Activated CD4-positive, alpha-beta T cell treated with anti-CD3 and anti-CD28 coated beads, Interleukin-2, Interleukin-6, amounts not matched to agents 100 ng/mL and 50 ng/mL, durations not matched to agents 16 hours and 8 hours (primary cell): ENCODE measurements around the gene DPP7.
A peak's percentile ranks its signal among the peaks of the same experiment; 100 is the strongest.
"Not testable (repeated sequence)": the region's sequence is repeated elsewhere in the genome, so short reads cannot be mapped to it uniquely, and the experiment has no call there.

Source experiments
- DNase-seq: peaks from one replicate; pipeline ENCODE4 v3.0.0-alpha.2; 2020

DPP7 gene

GRCh38 chr9:137147091-137147792, 32.7 kb upstream of the DPP7 start:
- DNase-seq, result no peak

GRCh38 chr9:137146527-137146918, 32.0 kb upstream of the DPP7 start:
- DNase-seq, result no peak

- DNase-seq, result no peak
Measured at GRCh38 chr9:137145731-137146526, 31.4 kb upstream of the DPP7 start.

DNA sequence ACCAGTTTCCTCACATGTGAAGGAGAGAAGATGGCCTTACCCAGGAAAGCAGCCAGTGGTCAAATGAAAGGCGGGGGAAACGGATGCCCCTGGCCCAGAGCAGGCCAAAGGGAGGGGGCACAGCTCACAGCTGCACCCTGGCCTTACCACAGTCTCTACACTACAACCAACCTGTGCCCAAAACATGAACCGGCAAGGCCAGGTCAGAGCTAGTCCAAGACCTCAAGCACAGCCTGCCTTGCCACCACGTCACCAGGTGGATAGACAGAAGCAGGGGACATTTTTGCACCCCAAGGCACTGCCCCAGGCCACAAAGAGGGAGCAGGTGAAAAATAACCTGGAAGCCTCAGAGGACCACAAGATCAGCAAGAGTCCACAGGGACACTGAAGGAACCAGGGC, 28.9 kb upstream of the DPP7 start:
- DNase-seq, result no peak

DNA sequence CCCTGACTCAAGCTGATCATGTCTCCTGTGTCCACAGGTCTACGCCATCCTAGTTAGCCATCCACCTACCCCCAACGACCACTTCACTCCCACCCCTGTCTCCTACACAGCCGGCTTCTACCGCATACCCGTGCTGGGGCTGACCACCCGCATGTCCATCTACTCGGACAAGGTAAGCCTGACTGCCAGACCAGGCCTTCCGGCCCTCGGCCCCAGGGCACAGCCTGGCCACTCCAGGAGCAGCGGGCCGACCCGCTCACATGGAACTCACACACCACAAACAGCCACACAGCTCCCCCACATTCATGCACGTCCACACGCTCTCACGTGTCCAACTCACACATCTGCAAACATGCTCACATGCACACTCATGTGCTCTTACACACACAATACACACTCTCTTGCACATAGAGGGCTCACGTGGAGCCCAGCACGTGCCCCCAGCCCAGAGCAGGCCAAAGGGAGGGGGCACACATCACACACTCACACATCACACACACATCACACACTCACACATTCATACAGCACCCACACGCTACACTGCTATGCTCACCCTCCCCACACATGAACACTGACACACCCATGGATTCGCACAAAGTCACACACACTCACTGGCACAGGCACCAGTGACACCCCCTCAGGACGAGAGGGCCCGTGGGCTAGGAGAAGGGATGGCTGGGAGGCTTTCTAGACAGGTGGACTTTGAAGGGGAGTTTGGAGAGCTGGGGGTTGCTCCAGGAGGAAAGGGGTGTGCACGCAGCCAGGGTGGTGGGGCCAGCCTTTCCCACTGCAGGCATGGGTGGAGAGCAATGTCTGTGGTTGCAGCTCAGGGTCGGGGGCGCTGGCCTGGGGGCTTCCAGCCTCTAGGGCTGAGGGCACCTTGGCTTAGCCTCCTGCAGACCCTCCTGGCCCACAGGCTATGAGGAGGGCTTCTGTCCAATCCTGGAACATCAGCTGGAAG, 27.7 kb upstream of the DPP7 start:
- DNase-seq, result no peak

GRCh38 chr9:137141050-137141810, 26.7 kb upstream of the DPP7 start:
- no peak for DNase-seq

- DNase-seq, result no peak
Measured at GRCh38 chr9:137140151-137141012, 25.8 kb upstream of the DPP7 start.

- no peak for DNase-seq
Measured at GRCh38 chr9:137139468-137140150, 25.1 kb upstream of the DPP7 start.

DNA sequence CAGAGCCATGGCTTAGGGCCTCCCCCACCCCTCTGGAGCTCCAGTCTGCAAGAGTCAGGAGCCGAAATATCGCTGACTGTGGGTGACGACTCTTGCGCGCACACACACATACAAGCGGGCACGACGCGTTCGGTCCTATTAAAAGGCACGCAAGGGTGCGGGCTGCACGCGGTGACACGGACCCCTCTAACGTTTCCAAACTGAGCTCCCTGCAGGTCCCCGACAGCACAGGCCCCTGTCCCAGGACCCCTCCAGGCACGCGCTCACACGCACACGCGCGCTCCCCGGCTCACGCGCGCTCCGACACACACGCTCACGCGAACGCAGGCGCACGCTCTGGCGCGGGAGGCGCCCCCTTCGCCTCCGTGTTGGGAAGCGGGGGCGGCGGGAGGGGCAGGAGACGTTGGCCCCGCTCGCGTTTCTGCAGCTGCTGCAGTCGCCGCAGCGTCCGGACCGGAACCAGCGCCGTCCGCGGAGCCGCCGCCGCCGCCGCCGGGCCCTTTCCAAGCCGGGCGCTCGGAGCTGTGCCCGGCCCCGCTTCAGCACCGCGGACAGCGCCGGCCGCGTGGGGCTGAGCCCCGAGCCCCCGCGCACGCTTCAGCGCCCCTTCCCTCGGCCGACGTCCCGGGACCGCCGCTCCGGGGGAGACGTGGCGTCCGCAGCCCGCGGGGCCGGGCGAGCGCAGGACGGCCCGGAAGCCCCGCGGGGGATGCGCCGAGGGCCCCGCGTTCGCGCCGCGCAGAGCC, 24.4 kb upstream of the DPP7 start, which contains the start of gene GRIN1:
GRIN1 (plus strand) TSS at position 433 of the 746 bp plus-strand sequence. CDS start 333 bp downstream, outside the sequence.
- DNase-seq, result no peak

GRCh38 chr9:137138058-137138721, 23.7 kb upstream of the DPP7 start:
- peak; percentile 27 for DNase-seq

DNA sequence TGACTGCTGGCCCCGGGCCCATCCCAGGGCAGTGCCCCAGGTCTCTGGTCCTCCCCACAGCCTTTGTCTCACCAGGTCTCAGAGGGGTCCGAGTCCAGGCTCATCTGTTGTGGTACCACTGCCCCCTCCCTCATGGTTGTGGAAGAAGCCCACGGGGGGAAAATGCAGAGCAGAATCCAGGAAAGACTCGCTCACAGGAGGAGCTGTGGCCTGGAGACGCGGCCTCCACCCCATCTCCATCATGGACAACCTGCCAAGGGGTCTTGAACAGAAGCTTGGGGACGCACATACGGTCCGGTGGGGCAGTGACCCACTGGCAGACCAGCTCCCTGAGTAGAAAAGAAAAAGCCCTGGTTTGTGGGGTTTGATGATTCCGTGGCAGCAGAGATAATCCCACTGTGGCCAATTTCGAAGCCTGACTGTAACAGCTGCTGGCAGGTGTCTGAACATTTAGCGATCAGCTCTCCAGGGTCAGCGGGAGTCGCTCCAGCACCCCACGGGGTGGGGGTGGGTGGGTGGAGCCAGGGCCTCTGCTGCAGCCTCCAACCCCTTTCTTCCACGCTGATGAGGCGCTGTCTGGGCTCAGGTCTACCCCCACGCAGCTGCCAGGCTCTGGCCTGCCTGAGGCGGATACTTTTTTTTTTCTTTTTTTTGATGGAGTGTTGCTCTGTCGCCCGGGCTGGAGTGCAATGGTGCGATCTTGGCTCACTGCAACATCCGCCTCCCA, 22.5 kb upstream of the DPP7 start:
- no peak for DNase-seq

GRCh38 chr9:137136261-137136880, 21.8 kb upstream of the DPP7 start:
- DNase-seq, result no peak

DNA sequence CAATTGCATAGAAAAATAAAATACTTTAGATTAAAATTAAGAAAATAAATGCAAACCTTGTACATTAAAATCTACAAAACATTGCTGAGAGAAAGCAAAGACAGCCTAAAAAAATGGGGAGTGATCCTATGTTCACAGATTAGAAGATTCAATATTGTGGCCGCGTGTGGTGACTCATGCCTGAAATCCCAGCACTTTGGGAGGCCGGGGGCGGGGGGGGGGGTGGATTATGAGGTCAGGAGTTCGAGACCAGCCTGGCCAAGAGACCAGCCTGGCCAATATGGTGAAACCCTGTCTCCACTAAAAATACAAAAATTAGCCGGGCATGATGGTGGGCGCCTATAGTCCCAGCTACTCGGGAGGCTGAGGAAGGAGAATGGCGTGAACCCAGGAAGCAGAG, 20.6 kb upstream of the DPP7 start:
- not testable (repeated sequence) for DNase-seq

GRCh38 chr9:137134191-137134590, 19.7 kb upstream of the DPP7 start:
- no peak for DNase-seq

DNA sequence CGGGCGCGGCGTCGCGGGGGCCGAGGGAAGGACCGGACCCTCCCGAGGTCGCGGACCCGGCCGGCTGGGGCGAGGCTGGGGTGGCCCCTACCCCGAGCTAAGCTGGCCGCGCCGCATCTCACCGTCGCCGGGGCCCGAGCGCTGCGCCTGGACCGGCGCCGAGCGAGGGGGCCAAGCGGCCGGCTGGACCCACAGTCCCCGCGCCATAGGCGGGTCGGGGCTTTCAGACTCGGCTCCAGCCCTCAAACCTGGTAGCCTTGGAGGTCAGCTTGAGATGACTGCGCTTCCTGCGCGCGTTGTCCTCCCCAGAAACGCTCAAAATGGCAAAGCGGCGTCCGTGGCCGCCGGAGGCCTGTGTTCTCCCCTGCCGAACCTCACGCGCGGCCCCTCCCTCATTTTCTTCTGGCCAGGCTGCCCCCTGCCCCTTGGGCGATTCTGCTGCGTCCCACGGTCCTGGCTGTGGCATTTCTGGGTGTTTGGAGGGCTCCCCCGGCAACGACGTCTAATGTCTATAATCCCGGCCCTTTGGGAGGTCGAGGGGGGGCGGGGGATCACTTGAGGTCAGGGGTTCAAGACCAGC, 15.7 kb upstream of the DPP7 start:
- peak; percentile 34 for DNase-seq

DNA sequence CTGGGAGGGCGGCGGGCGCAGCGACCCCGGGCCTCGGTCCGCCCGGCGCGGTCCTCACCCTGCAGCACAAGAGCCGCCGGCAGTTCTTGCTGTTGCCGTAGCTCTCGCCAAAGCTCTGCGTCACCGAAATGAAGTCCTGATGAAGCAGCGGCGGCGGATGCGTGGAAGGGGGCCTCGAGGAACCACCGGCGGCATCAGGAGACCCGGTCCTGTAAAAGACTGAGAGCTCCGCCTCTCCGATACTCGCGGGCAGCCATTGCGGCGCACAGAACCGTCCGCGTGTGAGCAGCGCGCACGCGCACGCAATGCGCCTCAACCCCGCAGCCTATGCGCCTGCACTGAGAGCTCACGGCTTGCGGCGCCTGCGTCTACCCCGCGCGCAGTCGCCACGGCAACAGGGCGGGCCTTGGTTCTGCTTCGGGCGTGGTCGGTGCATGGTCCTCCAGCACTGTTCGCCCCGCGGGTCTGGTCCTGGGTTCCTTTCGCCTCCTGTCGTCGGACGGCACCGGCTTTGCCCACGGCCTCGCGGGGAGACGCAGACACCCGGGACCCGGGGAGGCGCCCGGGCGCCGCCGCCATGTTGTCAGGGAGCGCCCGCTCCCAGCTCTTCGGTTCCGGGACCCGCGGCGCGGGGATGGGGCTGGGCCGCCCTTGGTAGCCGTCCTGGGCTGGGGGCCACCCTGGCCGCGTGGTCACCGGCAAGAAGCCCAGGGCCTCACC, 15.1 kb upstream of the DPP7 start:
- DNase-seq, result peak; percentile 95

DNA sequence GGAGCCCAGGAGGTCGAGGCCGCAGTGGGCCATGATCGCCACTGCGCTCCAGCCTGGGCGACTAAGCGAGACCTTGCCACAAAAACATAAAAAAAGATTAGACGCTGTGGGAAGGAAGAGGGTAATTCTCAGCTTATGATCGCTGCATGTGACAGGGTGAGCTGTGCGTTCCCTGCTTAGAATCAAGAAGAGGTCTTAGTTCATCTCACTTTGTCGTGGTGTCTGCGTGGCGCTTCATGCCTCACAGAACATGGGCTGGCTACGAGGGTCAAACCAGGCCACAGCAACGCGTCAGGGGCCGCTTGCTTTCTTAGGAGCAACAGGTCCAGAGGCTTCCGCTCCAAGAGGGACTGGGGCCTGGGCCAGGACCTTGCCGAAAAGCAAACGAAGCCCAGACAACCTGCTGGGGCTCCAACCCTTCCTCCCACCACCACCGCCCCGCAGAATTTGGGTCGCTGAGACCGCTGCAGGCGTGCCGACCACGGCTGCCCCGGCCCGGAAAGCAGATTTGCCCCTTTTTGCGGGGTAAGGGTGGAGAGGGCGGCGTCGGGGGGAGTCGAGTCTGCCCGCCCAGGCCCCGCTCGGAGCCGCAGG, 14.4 kb upstream of the DPP7 start:
- DNase-seq, result peak; percentile 38
